22Rv1 (cell line): ENCODE data around the gene PPM1F.
"Not testable (repeated sequence)": the region's sequence is repeated elsewhere in the genome, so short reads cannot be mapped to it uniquely, and the experiment has no call there.

ENCODE experiments used
- CTCF ChIP-seq: fragments of 450-650 bp; IDR thresholded peaks from 2 replicates; pipeline ENCODE4 v1.5.1; 2017; ENCODE audit warnings: mild to moderate bottlenecking
- ZFX ChIP-seq: fragments of 450-650 bp; IDR thresholded peaks from 2 replicates; pipeline ENCODE4 v1.6.1; 2017; ENCODE audit warnings: antibody characterized with exemption, borderline replicate concordance

DNA sequence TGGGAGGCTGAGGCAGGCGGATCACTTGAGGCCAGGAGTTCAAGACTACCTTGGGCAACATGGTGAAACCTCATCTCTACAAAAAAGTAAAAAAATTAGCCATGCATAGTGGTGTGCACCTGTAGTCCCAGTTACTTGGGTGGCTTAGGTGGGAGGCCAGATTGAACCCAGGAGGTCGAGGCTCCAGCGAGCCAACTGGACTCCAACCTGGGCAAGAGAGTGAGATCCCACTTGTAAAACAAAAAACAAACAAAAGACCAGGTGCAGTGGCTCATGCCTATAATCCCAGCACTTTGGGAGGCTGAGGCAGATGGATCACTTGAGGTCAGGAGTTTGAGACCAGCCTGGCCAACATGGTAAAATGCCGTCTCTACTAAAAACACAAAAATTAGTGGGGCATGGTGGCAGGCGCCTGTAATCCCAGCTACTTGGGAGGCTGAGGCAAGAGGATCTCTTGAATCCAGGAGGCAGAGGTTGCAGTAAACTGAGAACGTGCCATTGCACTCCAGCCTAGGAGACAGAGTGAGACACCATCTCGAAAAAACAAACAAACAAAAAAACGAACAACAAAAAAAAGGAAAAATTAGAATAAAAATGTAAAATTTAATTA is 38.5 kb downstream of the PPM1F start:
- not testable (repeated sequence) for TF ChIP-seq CTCF, ZFX
